ELR (cell line): ENCODE measurements around the gene ZSWIM9.

Source experiments
- DNase-seq: peaks from one replicate; pipeline ENCODE4 v3.0.0-alpha.2; 2015; ENCODE audit warnings: low read depth

The ZSWIM9 gene

GRCh38 chr19:48169939-48170803 is at the start of gene ZSWIM9, which contains the start of gene LIG1:
Gene ZSWIM9 (plus strand): TSS chr19:48170680. CDS start chr19:48171803, 1,123 bp downstream.
Gene LIG1 (minus strand): TSS chr19:48170344. CDS start chr19:48165566, 4,778 bp downstream.
- peak; percentile 97 for DNase-seq

- DNase-seq, result no peak
These were observed 49.4 kb upstream of the ZSWIM9 start for GRCh38 chr19:48121066-48121465.

- DNase-seq, result peak; percentile 83
These were observed 48.5 kb upstream of the ZSWIM9 start for GRCh38 chr19:48121909-48122371.

GRCh38 chr19:48122421-48122820 is 48.1 kb upstream of the ZSWIM9 start:
- no peak for DNase-seq

GRCh38 chr19:48123907-48124651 is 46.4 kb upstream of the ZSWIM9 start:
- DNase-seq, result peak; percentile 91

- DNase-seq, result no peak
These were observed 42.9 kb upstream of the ZSWIM9 start for GRCh38 chr19:48127561-48127960.

- no peak for DNase-seq
These were observed 37.4 kb upstream of the ZSWIM9 start for GRCh38 chr19:48133094-48133493.

- peak; percentile 15 for DNase-seq
These were observed 35.1 kb upstream of the ZSWIM9 start for GRCh38 chr19:48135411-48135810.

GRCh38 chr19:48136547-48136946 is 33.9 kb upstream of the ZSWIM9 start:
- DNase-seq, result no peak

- no peak for DNase-seq
These were observed 33.1 kb upstream of the ZSWIM9 start for GRCh38 chr19:48137411-48137810.

- no peak for DNase-seq
These were observed 31.4 kb upstream of the ZSWIM9 start for GRCh38 chr19:48139053-48139452.

- no peak for DNase-seq
These were observed 22.8 kb upstream of the ZSWIM9 start for GRCh38 chr19:48147597-48148175.

GRCh38 chr19:48148576-48148975 is 21.9 kb upstream of the ZSWIM9 start:
- DNase-seq, result no peak

- DNase-seq, result no peak
These were observed 21.1 kb upstream of the ZSWIM9 start for GRCh38 chr19:48149430-48149829.

GRCh38 chr19:48152551-48152950 is 17.9 kb upstream of the ZSWIM9 start:
- peak; percentile 60 for DNase-seq

GRCh38 chr19:48154003-48154402 is 16.5 kb upstream of the ZSWIM9 start:
- DNase-seq, result no peak

- DNase-seq, result no peak
These were observed 12.2 kb upstream of the ZSWIM9 start for GRCh38 chr19:48158210-48158790.

GRCh38 chr19:48168689-48169088 is 1.8 kb upstream of the ZSWIM9 start:
- no peak for DNase-seq

GRCh38 chr19:48169578-48169938 is 922 bp upstream of the ZSWIM9 start:
- peak; percentile 68 for DNase-seq

- DNase-seq, result no peak
These were observed 402 bp downstream of the ZSWIM9 start for GRCh38 chr19:48170817-48171347.

- DNase-seq, result no peak
These were observed 1.2 kb downstream of the ZSWIM9 start for GRCh38 chr19:48171710-48172109.

GRCh38 chr19:48174445-48175030 is 4.1 kb downstream of the ZSWIM9 start:
- DNase-seq, result no peak
